ENCODE measurements around the gene AP5Z1.

The AP5Z1 gene

GRCh38 chr7:4807598-4808016 is 32.2 kb downstream of the AP5Z1 start:
- no peak overlapping the region for H3K27ac ChIP-seq (replicated peaks)
- no peak for DNase-seq (ENCODE audit: low read depth in 1 of 2, low spot score in 1 of 2)
- H3K27me3 ChIP-seq (ENCODE audit: insufficient read depth, poor library complexity, severe bottlenecking), result peaks cover 20% of the 10 kb centered on the region
- no peak for TF ChIP-seq GABPA (IDR thresholded peaks at IDR 0.05; ENCODE audit: low read depth)
- TF ChIP-seq, protein P1, sequence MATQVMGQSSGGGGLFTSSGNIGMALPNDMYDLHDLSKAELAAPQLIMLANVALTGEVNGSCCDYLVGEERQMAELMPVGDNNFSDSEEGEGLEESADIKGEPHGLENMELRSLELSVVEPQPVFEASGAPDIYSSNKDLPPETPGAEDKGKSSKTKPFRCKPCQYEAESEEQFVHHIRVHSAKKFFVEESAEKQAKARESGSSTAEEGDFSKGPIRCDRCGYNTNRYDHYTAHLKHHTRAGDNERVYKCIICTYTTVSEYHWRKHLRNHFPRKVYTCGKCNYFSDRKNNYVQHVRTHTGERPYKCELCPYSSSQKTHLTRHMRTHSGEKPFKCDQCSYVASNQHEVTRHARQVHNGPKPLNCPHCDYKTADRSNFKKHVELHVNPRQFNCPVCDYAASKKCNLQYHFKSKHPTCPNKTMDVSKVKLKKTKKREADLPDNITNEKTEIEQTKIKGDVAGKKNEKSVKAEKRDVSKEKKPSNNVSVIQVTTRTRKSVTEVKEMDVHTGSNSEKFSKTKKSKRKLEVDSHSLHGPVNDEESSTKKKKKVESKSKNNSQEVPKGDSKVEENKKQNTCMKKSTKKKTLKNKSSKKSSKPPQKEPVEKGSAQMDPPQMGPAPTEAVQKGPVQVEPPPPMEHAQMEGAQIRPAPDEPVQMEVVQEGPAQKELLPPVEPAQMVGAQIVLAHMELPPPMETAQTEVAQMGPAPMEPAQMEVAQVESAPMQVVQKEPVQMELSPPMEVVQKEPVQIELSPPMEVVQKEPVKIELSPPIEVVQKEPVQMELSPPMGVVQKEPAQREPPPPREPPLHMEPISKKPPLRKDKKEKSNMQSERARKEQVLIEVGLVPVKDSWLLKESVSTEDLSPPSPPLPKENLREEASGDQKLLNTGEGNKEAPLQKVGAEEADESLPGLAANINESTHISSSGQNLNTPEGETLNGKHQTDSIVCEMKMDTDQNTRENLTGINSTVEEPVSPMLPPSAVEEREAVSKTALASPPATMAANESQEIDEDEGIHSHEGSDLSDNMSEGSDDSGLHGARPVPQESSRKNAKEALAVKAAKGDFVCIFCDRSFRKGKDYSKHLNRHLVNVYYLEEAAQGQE (IDR thresholded peaks at IDR 0.05; ENCODE audit: insufficient replicate concordance, low read depth), result no peak
- TF ChIP-seq POLR2AphosphoS5 (IDR thresholded peaks at IDR 0.05; ENCODE audit: low read depth), result no peak
- no peak for TF ChIP-seq CTCF (IDR thresholded peaks at IDR 0.05; ENCODE audit: insufficient read depth, low read length)
- TF ChIP-seq SPI1 (IDR thresholded peaks at IDR 0.05; ENCODE audit: borderline replicate concordance, low read depth), result no peak
- no peak overlapping the region for H3K4me3 ChIP-seq (replicated peaks; ENCODE audit: insufficient read depth, low read length)

GRCh38 chr7:4808026-4808425 is 32.6 kb downstream of the AP5Z1 start:
- peaks cover 20% of the 10 kb centered on the region for H3K27me3 ChIP-seq (ENCODE audit: insufficient read depth, poor library complexity, severe bottlenecking)
- H3K27ac ChIP-seq (replicated peaks), result no peak overlapping the region
- TF ChIP-seq, protein P1 (IDR thresholded peaks at IDR 0.05; ENCODE audit: insufficient replicate concordance, low read depth), result no peak
- no peak for TF ChIP-seq POLR2AphosphoS5 (IDR thresholded peaks at IDR 0.05; ENCODE audit: low read depth)
- TF ChIP-seq CTCF (IDR thresholded peaks at IDR 0.05; ENCODE audit: insufficient read depth, low read length), result no peak
- no peak for TF ChIP-seq GABPA (IDR thresholded peaks at IDR 0.05; ENCODE audit: low read depth)
- TF ChIP-seq SPI1 (IDR thresholded peaks at IDR 0.05; ENCODE audit: borderline replicate concordance, low read depth), result no peak
- DNase-seq (ENCODE audit: low read depth in 1 of 2, low spot score in 1 of 2), result no peak
- H3K4me3 ChIP-seq (replicated peaks; ENCODE audit: insufficient read depth, low read length), result no peak overlapping the region

DNA sequence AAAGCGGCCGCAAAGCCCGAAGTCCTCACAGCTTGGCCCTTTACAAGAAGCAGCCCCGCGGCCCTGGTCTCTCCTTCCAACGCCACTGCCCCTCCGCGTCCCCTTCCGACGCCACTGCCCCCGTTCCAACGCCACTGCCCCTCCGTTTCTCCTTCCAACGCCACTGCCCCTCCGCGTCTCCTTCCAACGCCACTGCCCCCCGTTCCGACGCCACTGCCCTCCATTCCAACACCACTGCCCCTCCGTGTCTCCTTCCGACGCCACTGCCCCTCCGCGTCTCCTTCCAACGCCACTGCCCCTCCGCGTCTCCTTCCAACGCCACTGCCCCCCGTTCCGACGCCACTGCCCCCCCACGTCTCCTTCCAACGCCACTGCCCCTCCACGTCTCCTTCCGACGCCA is 33.1 kb downstream of the AP5Z1 start:
- TF ChIP-seq CTCF (IDR thresholded peaks at IDR 0.05; ENCODE audit: insufficient read depth, low read length), result no peak
- H3K27ac ChIP-seq (replicated peaks), result no peak overlapping the region
- H3K4me3 ChIP-seq (replicated peaks; ENCODE audit: insufficient read depth, low read length), result no peak overlapping the region
- no peak for DNase-seq (ENCODE audit: low read depth in 1 of 2, low spot score in 1 of 2)
- peaks cover 20% of the 10 kb centered on the region for H3K27me3 ChIP-seq (ENCODE audit: insufficient read depth, poor library complexity, severe bottlenecking)

- H3K4me3 ChIP-seq (replicated peaks; ENCODE audit: insufficient read depth, low read length), result no peak overlapping the region
- no peak overlapping the region for H3K27ac ChIP-seq (replicated peaks)
- no peak for DNase-seq (ENCODE audit: low read depth in 1 of 2, low spot score in 1 of 2)
- TF ChIP-seq GABPA (IDR thresholded peaks at IDR 0.05; ENCODE audit: low read depth), result no peak
- TF ChIP-seq, protein P1 (IDR thresholded peaks at IDR 0.05; ENCODE audit: insufficient replicate concordance, low read depth), result no peak
- no peak for TF ChIP-seq CTCF (IDR thresholded peaks at IDR 0.05; ENCODE audit: insufficient read depth, low read length)
- TF ChIP-seq SPI1 (IDR thresholded peaks at IDR 0.05; ENCODE audit: borderline replicate concordance, low read depth), result no peak
- TF ChIP-seq POLR2AphosphoS5 (IDR thresholded peaks at IDR 0.05; ENCODE audit: low read depth), result no peak
- H3K27me3 ChIP-seq (ENCODE audit: insufficient read depth, poor library complexity, severe bottlenecking), result peaks cover 22% of the 10 kb centered on the region
These were observed 33.7 kb downstream of the AP5Z1 start for GRCh38 chr7:4809091-4809591.
